ENCODE measurements around the gene VEZT.
"Not testable (repeated sequence)": the region's sequence is repeated elsewhere in the genome, so short reads cannot be mapped to it uniquely, and the experiment has no call there.

Gene VEZT

DNA sequence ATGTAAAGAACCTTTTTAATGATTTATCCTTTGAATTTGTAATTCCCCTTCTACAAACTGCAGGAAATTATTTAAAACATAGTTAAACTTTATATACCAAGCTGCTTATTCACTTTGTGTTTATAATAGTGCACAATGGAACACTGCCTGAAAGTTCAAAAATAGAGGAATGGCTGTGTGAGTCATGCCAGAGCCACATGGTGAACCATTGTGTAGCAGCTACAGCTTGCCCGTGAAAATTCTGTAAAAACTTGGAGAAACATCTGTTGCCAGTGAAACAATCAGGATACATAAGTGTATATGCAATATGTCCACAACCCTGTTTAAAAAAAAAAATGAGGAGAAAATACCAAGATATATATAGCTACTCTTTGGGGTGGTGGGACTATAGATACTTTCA is 59.5 kb downstream of the VEZT start:
- Mint-ChIP-seq H3K4me3 (no peak overlapping the region), H3K36me3 (peaks cover 26 to 53% of the 10 kb centered on the region in 2 donors), H3K4me1 (no peaks in the 10 kb centered on the region), H3K9me3 (no peaks in the 10 kb centered on the region), H3K27me3 (no peaks in the 10 kb centered on the region), H3K27ac (no peak overlapping the region)
- no peak for ATAC-seq (replicated peaks)
- DNase-seq: no peak

DNA sequence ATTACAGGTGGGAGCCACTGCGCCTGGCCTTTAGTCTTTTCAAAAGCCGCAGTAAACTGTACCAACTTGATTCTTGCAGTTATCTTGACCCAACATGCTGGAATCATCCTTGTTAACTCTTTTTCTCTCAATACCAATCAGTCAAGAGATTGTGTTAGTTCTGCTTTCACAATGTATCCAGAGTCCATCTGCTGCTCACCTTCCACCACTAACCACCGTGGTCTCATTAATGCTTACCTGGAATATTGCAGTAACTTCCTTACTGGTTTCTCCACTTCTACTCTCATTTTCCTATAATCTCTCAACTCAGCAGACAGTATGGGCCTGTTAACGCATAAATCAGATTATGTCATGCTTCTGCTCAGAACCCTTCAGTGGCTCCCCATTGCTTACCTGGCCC is 62.2 kb downstream of the VEZT start:
- ATAC-seq (replicated peaks) (no peak), DNase-seq (no peak)
- no peaks in the 10 kb centered on the region for H3K9me3 Mint-ChIP-seq
- no peak overlapping the region for H3K4me3 Mint-ChIP-seq
- peaks cover 37 to 55% of the 10 kb centered on the region in 2 donors for H3K36me3 Mint-ChIP-seq
- no peak overlapping the region for H3K27ac Mint-ChIP-seq
- no peaks in the 10 kb centered on the region for H3K4me1 Mint-ChIP-seq
- H3K27me3 Mint-ChIP-seq: no peaks in the 10 kb centered on the region

DNA sequence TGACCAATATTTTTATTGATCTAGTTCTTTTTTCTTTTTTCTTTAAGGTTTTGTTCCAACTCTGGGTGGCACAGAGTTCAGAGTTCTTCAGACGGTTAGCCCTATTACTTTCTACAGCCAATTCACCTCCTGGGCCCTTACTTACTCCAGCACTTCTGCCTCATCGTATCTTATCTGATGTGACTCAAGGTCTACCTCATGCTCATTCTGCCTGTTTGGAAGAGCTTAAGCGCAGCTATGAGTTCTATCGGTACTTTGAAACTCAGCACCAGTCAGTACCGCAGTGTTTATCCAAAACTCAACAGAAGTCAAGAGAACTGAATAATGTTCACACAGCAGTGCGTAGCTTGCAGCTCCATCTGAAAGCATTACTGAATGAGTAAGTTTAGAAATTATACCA is 64.7 kb downstream of the VEZT start:
- Mint-ChIP-seq H3K4me1 (no peaks in the 10 kb centered on the region), H3K9me3 (no peaks in the 10 kb centered on the region), H3K27me3 (no peaks in the 10 kb centered on the region), H3K36me3 (peaks cover 38 to 55% of the 10 kb centered on the region in 2 donors), H3K4me3 (no peak overlapping the region), H3K27ac (no peak overlapping the region)
- DNase-seq (no peak), ATAC-seq (replicated peaks) (no peak)

DNA sequence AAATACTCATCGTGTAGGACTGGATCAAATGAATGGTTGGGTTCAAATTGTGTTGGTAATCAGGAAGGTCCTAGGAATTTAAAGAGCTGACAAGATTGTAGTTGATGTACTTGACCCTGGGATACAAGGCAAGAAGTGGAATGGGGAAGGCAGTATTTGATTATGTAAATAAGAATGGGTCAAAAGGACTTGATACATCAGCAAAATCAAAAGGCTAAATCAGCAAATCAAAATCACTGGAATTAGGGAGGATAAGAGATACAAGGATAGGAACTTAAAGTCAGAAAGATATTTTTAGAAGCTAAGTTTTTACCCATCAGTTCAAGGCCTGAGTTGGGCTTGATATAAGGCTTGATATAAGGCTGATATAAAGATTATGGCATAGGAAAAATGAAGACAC is 65.8 kb downstream of the VEZT start:
- Mint-ChIP-seq H3K9me3 (no peaks in the 10 kb centered on the region), H3K4me3 (no peak overlapping the region), H3K27me3 (no peaks in the 10 kb centered on the region), H3K27ac (no peak overlapping the region), H3K4me1 (no peaks in the 10 kb centered on the region), H3K36me3 (peaks cover 38 to 51% of the 10 kb centered on the region in 2 donors)
- ATAC-seq (replicated peaks): no peak
- DNase-seq: no peak

DNA sequence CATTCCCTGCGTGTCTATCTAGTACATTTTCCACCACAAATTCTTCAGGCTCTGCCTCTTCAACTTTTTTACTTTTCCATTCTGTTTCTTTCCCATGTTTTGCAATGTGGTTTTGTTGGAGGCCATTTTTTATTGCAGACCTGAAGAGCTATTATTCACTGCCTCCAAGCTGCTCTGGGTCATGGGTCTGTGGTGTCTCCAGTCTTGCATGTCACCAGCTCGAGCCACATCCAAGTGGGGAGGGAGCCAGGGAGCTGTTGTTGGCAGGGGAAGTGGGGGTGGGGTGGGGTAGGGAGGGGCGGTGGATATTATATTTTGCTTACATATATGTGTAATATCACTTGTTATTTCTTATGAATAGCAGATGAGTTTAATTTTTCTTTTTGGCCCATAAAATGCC is 69.1 kb downstream of the VEZT start:
- Mint-ChIP-seq H3K27ac (no peak overlapping the region), H3K36me3 (peaks cover 34 to 46% of the 10 kb centered on the region in 2 donors), H3K27me3 (no peaks in the 10 kb centered on the region), H3K4me1 (no peaks in the 10 kb centered on the region), H3K4me3 (no peak overlapping the region), H3K9me3 (no peaks in the 10 kb centered on the region)
- ATAC-seq (replicated peaks) (no peak), DNase-seq (no peak)

DNA sequence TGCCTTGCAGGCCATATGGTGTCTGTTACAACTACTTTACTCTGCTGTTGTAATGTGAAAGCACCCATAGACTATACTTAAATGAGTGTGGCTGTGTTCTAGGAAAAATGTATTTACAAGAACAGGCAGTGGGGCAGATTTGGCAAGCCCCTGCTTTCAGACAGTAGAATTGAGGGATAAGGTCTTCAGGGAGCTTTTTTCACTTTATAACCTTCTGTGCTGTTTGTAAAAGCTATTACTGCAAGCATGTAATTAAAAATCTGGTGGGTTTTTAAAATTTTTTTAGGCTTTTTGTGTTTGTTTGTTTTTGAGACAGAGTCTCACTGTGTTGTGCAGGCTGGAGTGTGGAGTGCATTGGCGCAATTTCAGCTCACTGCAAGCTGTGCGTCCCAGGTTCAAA is 73.9 kb downstream of the VEZT start:
- Mint-ChIP-seq H3K36me3 (peaks cover 14 to 36% of the 10 kb centered on the region in 2 donors), H3K27ac (no peak overlapping the region), H3K27me3 (no peaks in the 10 kb centered on the region), H3K4me1 (no peaks in the 10 kb centered on the region), H3K9me3 (no peaks in the 10 kb centered on the region), H3K4me3 (no peak overlapping the region)
- DNase-seq (no peak), ATAC-seq (replicated peaks) (no peak)

DNA sequence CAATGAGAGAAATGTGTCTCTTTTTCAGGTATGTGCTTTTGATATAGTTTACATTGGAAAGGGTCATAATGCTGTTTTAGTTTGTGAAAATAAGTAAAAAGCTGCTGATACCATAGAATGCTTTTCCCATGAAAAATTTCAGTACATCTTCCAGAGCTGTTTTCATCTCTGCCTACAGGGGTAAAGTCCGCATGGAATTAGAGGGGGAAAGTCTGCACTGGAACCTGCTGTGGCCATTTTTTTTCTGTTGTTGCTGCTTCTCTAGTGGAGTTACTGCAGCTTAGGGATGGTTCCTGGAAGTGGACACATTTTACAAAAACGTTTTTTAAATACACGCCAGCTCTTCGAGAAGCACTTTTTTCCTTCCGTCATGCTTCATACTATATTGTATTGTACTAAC is 81.3 kb downstream of the VEZT start:
- H3K4me3 Mint-ChIP-seq: no peak overlapping the region
- H3K36me3 Mint-ChIP-seq: peaks cover 25 to 31% of the 10 kb centered on the region in 2 donors
- DNase-seq: no peak
- no peak overlapping the region for H3K27ac Mint-ChIP-seq
- ATAC-seq (replicated peaks): no peak
- H3K4me1 Mint-ChIP-seq: peaks cover 0 to 5% of the 10 kb centered on the region in 2 donors
- H3K27me3 Mint-ChIP-seq: no peaks in the 10 kb centered on the region
- no peaks in the 10 kb centered on the region for H3K9me3 Mint-ChIP-seq

DNA sequence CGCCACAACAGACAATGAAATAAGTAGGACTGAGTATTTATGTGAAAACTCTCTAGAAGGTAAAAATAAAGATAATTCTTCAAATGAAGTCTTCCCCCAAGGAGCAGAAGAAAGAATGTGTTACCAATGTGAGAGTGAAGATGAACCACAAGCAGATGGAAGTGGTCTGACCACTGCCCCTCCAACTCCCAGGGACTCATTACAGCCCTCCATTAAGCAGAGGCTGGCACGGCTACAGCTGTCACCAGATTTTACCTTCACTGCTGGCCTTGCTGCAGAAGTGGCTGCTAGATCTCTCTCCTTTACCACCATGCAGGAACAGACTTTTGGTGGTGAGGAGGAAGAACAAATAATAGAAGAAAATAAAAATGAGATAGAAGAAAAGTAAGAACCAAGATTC is 82.7 kb downstream of the VEZT start:
- H3K4me3 Mint-ChIP-seq: no peak overlapping the region
- no peaks in the 10 kb centered on the region for H3K27me3 Mint-ChIP-seq
- H3K27ac Mint-ChIP-seq: no peak overlapping the region
- peaks cover 0 to 5% of the 10 kb centered on the region in 2 donors for H3K4me1 Mint-ChIP-seq
- ATAC-seq (replicated peaks) (no peak), DNase-seq (no peak)
- no peaks in the 10 kb centered on the region for H3K9me3 Mint-ChIP-seq
- peaks cover 22 to 38% of the 10 kb centered on the region in 2 donors for H3K36me3 Mint-ChIP-seq

DNA sequence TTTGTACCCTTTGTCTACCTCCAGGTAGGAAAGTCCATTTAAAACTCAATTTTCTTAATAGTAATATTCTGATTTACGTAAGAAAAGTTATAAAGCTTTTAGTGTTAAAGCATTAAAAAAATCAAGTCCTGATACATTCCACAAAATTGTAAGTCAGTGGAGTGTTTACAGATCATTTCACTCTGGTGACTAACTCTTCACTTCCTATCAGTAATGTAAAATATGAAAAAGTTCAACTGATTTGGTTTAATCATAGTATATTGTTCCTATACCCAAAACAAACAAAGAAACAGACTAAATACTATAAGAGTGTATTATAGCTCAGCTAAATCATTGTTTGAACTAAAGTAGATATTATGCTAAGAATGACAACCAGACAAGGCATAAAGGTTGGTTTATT is 85.9 kb downstream of the VEZT start:
- no peaks in the 10 kb centered on the region for H3K4me1 Mint-ChIP-seq
- no peak overlapping the region for H3K4me3 Mint-ChIP-seq
- H3K27me3 Mint-ChIP-seq: no peaks in the 10 kb centered on the region
- DNase-seq (no peak), ATAC-seq (replicated peaks) (no peak)
- no peak overlapping the region for H3K27ac Mint-ChIP-seq
- H3K36me3 Mint-ChIP-seq: peaks cover 15 to 26% of the 10 kb centered on the region in 2 donors
- no peaks in the 10 kb centered on the region for H3K9me3 Mint-ChIP-seq

DNA sequence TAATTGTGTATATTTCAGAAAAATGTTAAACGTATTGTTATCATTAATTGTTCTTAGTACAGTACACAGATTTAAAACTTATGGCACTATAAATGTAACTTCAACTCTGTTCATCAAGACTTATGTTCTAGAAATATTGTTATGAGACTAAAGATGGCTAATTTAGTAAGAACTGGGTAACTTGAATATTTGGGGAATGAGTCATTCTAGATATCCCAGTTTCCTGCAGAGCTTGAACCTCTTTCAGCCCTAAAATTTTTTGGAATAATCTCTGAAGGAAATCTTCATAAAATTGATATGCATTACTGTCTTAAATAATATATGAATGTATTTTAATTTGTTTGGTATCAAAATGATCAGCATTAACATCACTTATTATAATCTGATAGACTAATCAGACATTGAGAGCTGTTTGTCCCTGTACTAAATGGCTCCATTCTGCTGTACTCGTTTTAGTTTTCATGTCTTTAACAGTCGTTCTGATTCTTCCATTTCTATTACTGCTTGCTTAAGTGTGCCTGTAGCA is 87.1 kb downstream of the VEZT start:
- H3K9me3 Mint-ChIP-seq: no peaks in the 10 kb centered on the region
- DNase-seq (no peak), ATAC-seq (replicated peaks) (no peak)
- H3K27ac Mint-ChIP-seq: no peak overlapping the region
- H3K27me3 Mint-ChIP-seq: no peaks in the 10 kb centered on the region
- H3K4me3 Mint-ChIP-seq: no peak overlapping the region
- no peaks in the 10 kb centered on the region for H3K4me1 Mint-ChIP-seq
- H3K36me3 Mint-ChIP-seq: peaks cover 17 to 30% of the 10 kb centered on the region in 2 donors

DNA sequence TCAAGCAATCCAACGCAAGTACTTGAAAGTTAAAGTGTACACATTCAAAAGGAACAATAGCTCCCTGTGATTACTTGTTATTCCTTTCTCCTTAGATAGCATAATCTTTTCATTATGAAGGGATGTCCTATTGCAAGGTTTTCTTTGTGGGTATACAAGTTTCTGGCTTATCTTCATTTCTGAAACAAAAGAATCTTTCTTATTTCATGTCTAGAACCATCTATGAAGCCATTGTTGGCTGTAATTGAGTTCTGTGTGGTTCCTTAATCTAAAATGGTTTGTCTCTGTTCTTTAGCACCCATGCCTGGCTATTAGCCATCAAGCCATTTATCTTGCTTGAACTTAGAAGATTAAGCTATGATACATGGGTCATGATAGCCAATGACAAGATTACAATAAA is 95.0 kb downstream of the VEZT start:
- no peak overlapping the region for H3K4me3 Mint-ChIP-seq
- H3K4me1 Mint-ChIP-seq: no peaks in the 10 kb centered on the region
- H3K27ac Mint-ChIP-seq: no peak overlapping the region
- ATAC-seq (replicated peaks) (no peak), DNase-seq (no peak)
- no peaks in the 10 kb centered on the region for H3K9me3 Mint-ChIP-seq
- H3K36me3 Mint-ChIP-seq: peaks cover 3 to 10% of the 10 kb centered on the region in 2 donors
- H3K27me3 Mint-ChIP-seq: no peaks in the 10 kb centered on the region

DNA sequence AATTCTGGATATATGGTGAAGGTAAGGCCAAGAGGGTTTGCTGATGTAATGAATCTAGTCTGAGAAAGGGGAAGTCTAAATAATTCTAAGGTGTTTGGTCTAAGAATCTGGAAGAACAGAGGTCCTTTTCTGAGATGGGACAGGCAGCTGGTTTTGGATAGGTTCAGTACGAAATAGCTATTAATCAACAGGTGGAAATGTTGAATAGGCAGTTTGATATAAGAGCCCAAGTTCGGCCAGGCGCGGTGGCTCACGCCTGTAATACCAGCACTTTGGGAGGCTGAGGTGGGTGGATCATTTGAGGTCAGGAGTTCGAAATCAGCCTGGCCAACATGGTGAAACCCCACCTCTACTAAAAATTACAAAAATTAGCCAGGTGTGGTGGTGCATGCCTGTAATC is 97.1 kb downstream of the VEZT start:
- H3K36me3 Mint-ChIP-seq; H3K27ac Mint-ChIP-seq; H3K4me1 Mint-ChIP-seq; H3K4me3 Mint-ChIP-seq; ATAC-seq (replicated peaks); H3K9me3 Mint-ChIP-seq; H3K27me3 Mint-ChIP-seq; DNase-seq: not testable (repeated sequence)

DNA sequence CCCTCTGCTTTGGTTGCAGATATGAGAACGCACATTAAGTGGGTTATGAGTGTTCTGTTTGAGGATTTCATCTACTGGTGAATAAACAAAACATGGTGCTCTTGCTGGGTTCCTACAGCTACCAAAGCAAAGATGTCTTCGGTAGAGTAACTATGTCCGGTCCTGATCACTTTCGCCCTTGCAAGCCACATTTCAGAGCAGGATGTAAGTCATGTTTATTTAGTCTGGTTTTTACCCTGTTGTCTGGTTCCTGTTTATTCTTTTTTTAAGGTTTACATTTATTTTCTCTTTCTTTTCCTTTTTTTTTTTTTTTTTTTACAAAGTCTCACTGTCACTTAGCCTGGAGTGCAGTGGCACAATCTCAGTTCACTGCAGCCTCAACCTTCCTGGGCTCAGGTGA is 99.2 kb downstream of the VEZT start:
- no peaks in the 10 kb centered on the region for H3K9me3 Mint-ChIP-seq
- H3K27me3 Mint-ChIP-seq: no peaks in the 10 kb centered on the region
- no peak for DNase-seq
- no peak overlapping the region for H3K4me3 Mint-ChIP-seq
- H3K36me3 Mint-ChIP-seq: no peaks in the 10 kb centered on the region
- no peaks in the 10 kb centered on the region for H3K4me1 Mint-ChIP-seq
- no peak overlapping the region for H3K27ac Mint-ChIP-seq
- no peak for ATAC-seq (replicated peaks)

DNA sequence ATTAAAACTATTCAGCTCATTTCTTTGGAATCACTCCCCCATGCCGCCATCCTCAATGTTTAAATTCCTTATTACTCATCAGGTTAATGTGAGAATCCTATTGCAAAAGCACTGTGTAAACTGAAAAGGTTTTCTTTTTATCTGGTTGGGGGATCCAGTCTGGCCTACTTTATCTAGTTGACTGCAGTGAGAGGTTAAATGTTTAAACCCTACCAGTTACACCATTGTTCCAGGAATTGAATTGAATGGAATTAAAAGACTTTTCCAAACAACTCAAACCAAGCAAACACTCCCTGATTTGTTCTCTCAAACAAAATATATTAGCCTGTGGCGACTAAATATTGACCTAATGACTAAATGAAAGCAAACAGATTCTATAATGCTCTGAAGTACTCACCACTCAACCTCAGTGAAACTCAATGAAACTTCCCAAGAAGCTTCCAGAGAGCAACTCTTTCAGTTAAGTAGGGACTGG is 100.5 kb downstream of the VEZT start:
- Mint-ChIP-seq H3K4me3 (no peak overlapping the region), H3K27me3 (peaks cover 0 to 5% of the 10 kb centered on the region in 2 donors), H3K36me3 (no peaks in the 10 kb centered on the region), H3K9me3 (no peaks in the 10 kb centered on the region), H3K4me1 (no peaks in the 10 kb centered on the region), H3K27ac (no peak overlapping the region)
- DNase-seq: no peak
- no peak for ATAC-seq (replicated peaks)

DNA sequence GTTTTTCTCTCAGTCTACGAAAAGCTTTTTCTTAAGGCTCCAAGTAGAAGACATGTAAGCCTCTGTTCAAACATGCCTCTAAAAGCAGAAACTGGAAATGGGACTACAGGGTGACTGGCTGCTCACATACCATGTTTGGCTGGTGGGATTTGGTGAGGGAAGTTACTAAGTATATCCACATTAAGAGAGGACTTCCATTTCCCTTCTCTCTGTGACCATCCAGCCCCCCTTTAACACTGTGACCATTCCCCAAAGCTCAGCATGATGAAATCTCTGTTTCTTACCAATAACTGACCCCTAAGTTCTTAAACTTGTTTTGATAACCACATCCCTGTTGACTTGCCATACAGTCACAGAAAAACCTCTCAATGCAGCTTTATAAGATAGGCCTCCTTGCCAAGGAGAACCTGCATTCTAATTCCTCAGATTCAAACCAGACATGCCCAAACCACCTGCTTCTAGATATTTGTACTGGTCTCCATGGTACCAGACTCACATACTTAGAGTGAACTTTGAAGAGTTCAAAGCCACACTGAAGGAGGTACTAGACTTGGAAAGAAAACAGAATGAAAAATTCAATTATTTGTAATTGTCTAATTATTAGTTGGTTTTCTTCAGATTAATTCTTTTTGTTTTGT is 102.2 kb downstream of the VEZT start:
- H3K4me3 Mint-ChIP-seq: no peak overlapping the region
- H3K9me3 Mint-ChIP-seq: no peaks in the 10 kb centered on the region
- ATAC-seq (replicated peaks) (no peak), DNase-seq (no peak)
- peaks cover 0 to 7% of the 10 kb centered on the region in 2 donors for H3K27me3 Mint-ChIP-seq
- no peaks in the 10 kb centered on the region for H3K4me1 Mint-ChIP-seq
- no peaks in the 10 kb centered on the region for H3K36me3 Mint-ChIP-seq
- no peak overlapping the region for H3K27ac Mint-ChIP-seq

Measured in stimulated activated naive B cell treated with anti-CD40 and anti-IgM and Interleukin-4, amounts not matched to agents 10 μg/mL and 1 μg/mL and 100 μg/mL, for 72 hours (primary cell).